H1 (cell line): ENCODE results near the gene CNGA4. TPM values are rescaled to one million over a fixed set of nuclear protein-coding genes. Genes with fewer than 3 reads are reported as not detected.
"Not testable (repeated sequence)": the region's sequence is repeated elsewhere in the genome, so short reads cannot be mapped to it uniquely, and the experiment has no call there.

Source experiments
- CTCF ChIA-PET: fragments of 300-600 bp; sonication (Branson Sonifier 250); formaldehyde crosslinking; loops from one replicate; lab custom pipeline; 2021; ENCODE audit not compliant: partially characterized antibody; lab: Charles Lee
- POLR2A ChIA-PET: fragments of 300-600 bp; sonication (Branson Sonifier 250); formaldehyde crosslinking; loops from one replicate; lab custom pipeline; 2021; ENCODE audit warnings: inconsistent platforms; ENCODE audit not compliant: partially characterized antibody; lab: Charles Lee
- DNase-seq, 2 experiments: peaks; one replicate each; pipeline versions ENCODE4 v3.0.0 to v3.0.0-alpha.2; 2010 to 2022; ENCODE audit warnings: low spot score in 2 of 2, low read depth in 1 of 2, mixed read lengths in 1 of 2
- FAIRE-seq: peaks from 2 replicates; lab custom pipeline; 2011; peaks lifted over from hg19 to GRCh38; lab: Jason Lieb, UNC
- H2AFZ ChIP-seq: 2 replicates; pipeline ENCODE4 v1.8.1; 2012; ENCODE audit warnings: low read length, inconsistent platforms
- H2AK5ac ChIP-seq: 2 replicates; pipeline ENCODE4 v1.6.1; 2013; ENCODE audit warnings: low read depth, low read length
- H2BK120ac ChIP-seq: replicated peaks from 2 replicates; pipeline ENCODE3; 2013; ENCODE audit warnings: low read depth, low read length, inconsistent platforms
- H2BK12ac ChIP-seq: 2 replicates; pipeline ENCODE4 v1.6.1; 2013; ENCODE audit warnings: low read depth, low read length
- H2BK15ac ChIP-seq: 2 replicates; pipeline ENCODE4 v1.6.1; 2013; ENCODE audit warnings: low read length
- H2BK20ac ChIP-seq: 2 replicates; pipeline ENCODE4 v1.6.1; 2013; ENCODE audit warnings: low read length
- H2BK5ac ChIP-seq: 2 replicates; pipeline ENCODE4 v1.6.1; 2013; ENCODE audit warnings: low read depth, low read length
- H3K14ac ChIP-seq: 2 replicates; pipeline ENCODE4 v1.6.1; 2013; ENCODE audit warnings: inconsistent platforms; ENCODE audit not compliant: insufficient read length
- H3K18ac ChIP-seq: 2 replicates; pipeline ENCODE4 v1.6.1; 2013; ENCODE audit warnings: low read length; ENCODE audit errors: extremely low read depth
- H3K23ac ChIP-seq: 2 replicates; pipeline ENCODE4 v1.6.1; 2013; ENCODE audit warnings: inconsistent platforms; ENCODE audit not compliant: insufficient read length
- H3K23me2 ChIP-seq: 2 replicates; pipeline ENCODE4 v1.6.1; 2013; ENCODE audit warnings: low read depth, low read length
- H3K27ac ChIP-seq: 2 replicates; pipeline ENCODE4 v1.6.1; 2011; ENCODE audit warnings: low read depth, low read length, inconsistent platforms
- H3K27me3 ChIP-seq, 4 experiments: replicated peaks in 1 of 4; 1 replicate in 1 of 4; 2 replicates in 3 of 4; pipeline versions ENCODE4 v1.6.1 to v1.8.1; 2011 to 2013; ENCODE audit warnings: low read length in 3 of 4, mild to moderate bottlenecking in 3 of 4, inconsistent platforms in 2 of 4, mixed read lengths in 2 of 4, moderate library complexity in 1 of 4; ENCODE audit not compliant: control insufficient read depth in 3 of 4, insufficient read depth in 3 of 4; ENCODE audit errors: extremely low read depth in 1 of 4
- H3K36me3 ChIP-seq, 4 experiments: 2 replicates each; pipeline versions ENCODE4 v1.6.1 to v1.8.1; 2011 to 2013; ENCODE audit warnings: mild to moderate bottlenecking in 4 of 4, low read length in 3 of 4, moderate library complexity in 2 of 4, control low read depth in 1 of 4, inconsistent platforms in 1 of 4; ENCODE audit not compliant: insufficient read depth in 4 of 4, control insufficient read depth in 2 of 4
- H3K4ac ChIP-seq: replicated peaks from 2 replicates; pipeline ENCODE3; 2013; ENCODE audit warnings: low read length, low read depth, mixed read lengths, inconsistent platforms; ENCODE audit not compliant: insufficient read length
- H3K4me1 ChIP-seq, 4 experiments: replicated peaks in 1 of 4; 1 replicate in 1 of 4; 2 replicates in 3 of 4; pipeline versions ENCODE4 v1.6.1 to v1.8.1; 2011 to 2013; ENCODE audit warnings: low read length in 3 of 4, inconsistent platforms in 2 of 4, mixed read lengths in 1 of 4; ENCODE audit not compliant: insufficient read depth in 4 of 4, control insufficient read depth in 3 of 4
- H3K4me2 ChIP-seq, 2 experiments: 2 replicates each; pipeline versions ENCODE4 v1.6.1 to v1.8.1; 2011 to 2013; ENCODE audit warnings: low read depth in 2 of 2, low read length in 2 of 2, control low read depth in 1 of 2, inconsistent platforms in 1 of 2, mild to moderate bottlenecking in 1 of 2; ENCODE audit not compliant: insufficient read depth in 1 of 2
- H3K4me3 ChIP-seq, 4 experiments: fragments of 200-600, 300-600 bp in 1 of 4; sonication (generic), shearing (Covaris generic), sonication (Bioruptor Twin) in 1 of 4; 2 replicates each; pipeline versions ENCODE4 v1.5.1 to v1.8.1; 2011 to 2016; ENCODE audit warnings: low read length in 4 of 4, low read depth in 3 of 4, control low read depth in 2 of 4, inconsistent platforms in 2 of 4, mild to moderate bottlenecking in 2 of 4, mixed read lengths in 1 of 4, moderate library complexity in 1 of 4; ENCODE audit not compliant: insufficient read depth in 2 of 4; ENCODE audit errors: extremely low read depth in 1 of 4
- H3K56ac ChIP-seq: replicated peaks from 2 replicates; pipeline ENCODE3; 2013; ENCODE audit warnings: low read depth, mild to moderate bottlenecking, mixed read lengths, low read length, inconsistent platforms; ENCODE audit not compliant: insufficient read length
- H3K79me1 ChIP-seq: 2 replicates; pipeline ENCODE4 v1.6.1; 2013; ENCODE audit warnings: low read depth, low read length, control low read depth
- H3K79me2 ChIP-seq, 2 experiments: 2 replicates each; pipeline versions ENCODE4 v1.6.1 to v1.8.1; 2012 to 2013; ENCODE audit warnings: low read length in 2 of 2, mild to moderate bottlenecking in 2 of 2, inconsistent platforms in 1 of 2; ENCODE audit not compliant: insufficient read depth in 2 of 2, control insufficient read depth in 1 of 2
- H3K9ac ChIP-seq, 4 experiments: replicated peaks in 1 of 4; 1 replicate in 1 of 4; 2 replicates in 3 of 4; pipeline versions ENCODE4 v1.6.1 to v1.8.1; 2011 to 2013; ENCODE audit warnings: low read depth in 3 of 4, low read length in 3 of 4, control low read depth in 2 of 4, mild to moderate bottlenecking in 2 of 4, moderate library complexity in 2 of 4, inconsistent platforms in 1 of 4; ENCODE audit errors: extremely low read depth in 1 of 4
- H3K9me3 ChIP-seq, 2 experiments: 2 replicates each; pipeline versions ENCODE4 v1.6.1 to v1.8.1; 2012 to 2013; ENCODE audit warnings: mild to moderate bottlenecking in 2 of 2, moderate library complexity in 2 of 2, control low read depth in 1 of 2, inconsistent platforms in 1 of 2, low read depth in 1 of 2, low read length in 1 of 2, mixed read lengths in 1 of 2; ENCODE audit not compliant: insufficient read depth in 2 of 2
- H4K20me1 ChIP-seq, 2 experiments: replicated peaks in 1 of 2; 2 replicates each; pipeline versions ENCODE3 to v1.8.1; 2011 to 2013; ENCODE audit warnings: inconsistent platforms in 2 of 2, low read length in 2 of 2, mild to moderate bottlenecking in 1 of 2; ENCODE audit not compliant: insufficient read depth in 2 of 2, control insufficient read depth in 1 of 2
- H4K5ac ChIP-seq: 2 replicates; pipeline ENCODE4 v1.6.1; 2013; ENCODE audit warnings: low read length, low read depth, mixed read lengths, inconsistent platforms; ENCODE audit not compliant: insufficient read length
- H4K8ac ChIP-seq: 2 replicates; pipeline ENCODE4 v1.8.0; 2013; ENCODE audit warnings: mild to moderate bottlenecking, moderate library complexity, low read length, inconsistent platforms; ENCODE audit not compliant: insufficient read depth; ENCODE audit errors: extremely low read depth
- H4K91ac ChIP-seq: replicated peaks from 2 replicates; pipeline ENCODE3; 2013; ENCODE audit warnings: low read length, mixed read lengths, inconsistent platforms; ENCODE audit not compliant: insufficient read length
- EGR1 ChIP-seq: IDR thresholded peaks from 2 replicates; pipeline ENCODE4 v1.6.1; 2011; ENCODE audit warnings: low read depth, low read length, borderline replicate concordance
- JUND ChIP-seq: IDR thresholded peaks from 2 replicates; pipeline ENCODE4 v1.6.1; 2011; ENCODE audit warnings: mild to moderate bottlenecking, improper control_type of control experiment, low read length
- KDM1A ChIP-seq: fragments of 200-600, 300-600 bp; sonication (generic); IDR thresholded peaks from 2 replicates; pipeline ENCODE4 v1.7.1; 2016; ENCODE audit warnings: mild to moderate bottlenecking, low read length, borderline replicate concordance
- KDM4A ChIP-seq: IDR thresholded peaks from one replicate; pipeline ENCODE4 v1.7.1; 2012; ENCODE audit warnings: low read depth, mild to moderate bottlenecking, moderate library complexity, low read length, inconsistent platforms; ENCODE audit not compliant: severe bottlenecking
- RFX5 ChIP-seq: IDR thresholded peaks from 2 replicates; pipeline ENCODE4 v1.6.1; 2011; ENCODE audit warnings: low read depth, low read length, improper control_type of control experiment, borderline replicate concordance
- TCF12 ChIP-seq: IDR thresholded peaks from 2 replicates; pipeline ENCODE4 v1.6.1; 2011; ENCODE audit warnings: low read depth, mild to moderate bottlenecking, low read length
- WGBS, 2 experiments: shearing (Covaris generic) in 1 of 2; methylation state at CpG; one replicate each; pipeline versions ENCODE4 v1.1.6 to v1.1.7; 2013 to 2015; ENCODE audit warnings: low lambda C conversion rate in 2 of 2, mixed read lengths in 2 of 2, inconsistent platforms in 1 of 2, low coverage in 1 of 2, missing lambda C conversion rate in 1 of 2; ENCODE audit not compliant: insufficient replicate concordance in 2 of 2, insufficient coverage in 1 of 2, insufficient read length in 1 of 2; ENCODE audit errors: extremely low coverage in 1 of 2, missing lambda C conversion rate in 1 of 2; 5-methylcytosine and 5-hydroxymethylcytosine counted together
- polyA plus RNA-seq, 7 experiments: library from polyadenylated mRNA; depleted of rRNA in 3 of 7; stranded (reverse) in 5 of 7; unstranded in 2 of 7; fragments of >200 nt in 5 of 7; fragments of 200-250 nt in 2 of 7; gene quantifications; 1 replicate in 5 of 7; 2 replicates in 1 of 7; 4 replicates in 1 of 7; pipeline versions ENCODE4 v1.2.1 to v1.2.3, GENCODE V29; 2011 to 2013; ENCODE audit warnings: missing spikeins in 2 of 7, mixed read lengths in 2 of 7
- total RNA-seq: library from RNA; stranded (reverse); fragmentation: NEBNext Ultra II Directional; extraction: Animal tissue kit (Norgen Biotek cat#: 25700); gene quantifications from 2 replicates; pipeline ENCODE4 v1.2.1, GENCODE V29; 2021

Gene CNGA4
- total and polyA plus RNA-seq, 2 of the 8 experiments (the other 6 are each of a cell fraction or from before 2014, with no cell fraction given) = 0.29 TPM; not detected in 1

DNA sequence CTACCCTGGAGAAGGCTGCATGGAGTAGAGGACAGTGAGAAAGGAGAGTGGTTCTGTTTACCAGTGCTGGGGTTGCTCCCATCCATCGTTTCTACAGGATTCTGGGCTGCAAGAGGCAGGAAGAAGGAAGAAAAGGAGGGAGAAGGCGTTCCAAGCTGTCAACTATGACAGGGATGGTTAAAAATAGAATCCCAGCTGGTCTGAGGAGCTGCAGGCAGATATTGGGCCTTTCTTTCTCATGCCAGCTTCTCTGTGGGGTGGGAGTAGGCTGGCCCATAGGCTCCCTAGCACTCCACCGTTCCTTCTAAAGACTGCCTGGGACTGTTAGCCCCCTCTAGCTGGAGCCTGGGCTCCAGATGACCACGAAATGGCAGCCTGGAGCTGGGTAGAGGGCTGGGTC is 34.3 kb downstream of the CNGA4 start (continued):
- TF ChIP-seq EGR1 (no peak), JUND (no peak), KDM4A (no peak), KDM1A (no peak), RFX5 (no peak), TCF12 (no peak)

DNA sequence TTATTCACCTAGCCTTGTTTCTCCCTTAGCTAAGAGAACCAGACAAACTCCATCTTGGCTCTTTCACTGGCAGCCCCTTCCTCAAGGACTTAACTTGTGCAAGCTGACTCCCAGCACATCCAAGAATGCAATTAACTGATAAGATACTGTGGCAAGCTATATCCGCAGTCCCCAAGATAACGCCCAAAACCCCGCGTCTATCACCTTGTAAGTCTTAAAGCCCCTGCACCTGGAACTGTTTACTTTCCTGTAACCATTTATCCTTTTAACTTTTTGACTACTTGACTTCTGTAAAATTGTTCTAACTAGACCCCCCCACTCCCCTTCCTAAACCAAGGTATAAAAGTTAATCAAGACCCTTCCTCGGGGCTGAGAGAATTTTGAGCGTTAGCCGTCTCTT is 41.9 kb downstream of the CNGA4 start:
- H3K4me3 ChIP-seq, H3K23me2 ChIP-seq, H4K91ac ChIP-seq, H3K9ac ChIP-seq, FAIRE-seq, H3K79me2 ChIP-seq, H2BK120ac ChIP-seq, H2BK15ac ChIP-seq, H2AFZ ChIP-seq, H3K18ac ChIP-seq, H3K9me3 ChIP-seq, H4K20me1 ChIP-seq, H3K4ac ChIP-seq, H3K27ac ChIP-seq, H2BK12ac ChIP-seq, H3K56ac ChIP-seq, H3K23ac ChIP-seq, POLR2A ChIA-PET, H2BK20ac ChIP-seq, H4K8ac ChIP-seq, H2BK5ac ChIP-seq, H4K5ac ChIP-seq, H3K14ac ChIP-seq, DNase-seq, H3K36me3 ChIP-seq, H3K79me1 ChIP-seq, H3K4me2 ChIP-seq, H2AK5ac ChIP-seq, H3K4me1 ChIP-seq: not testable (repeated sequence)
- CTCF ChIA-PET = interaction anchor here (0.6 to 10.9 kb wide), 14 partner anchors 8 to 164 kb away, joined by 3 to 127 read pairs (median 8); no protein-coding TSS in a partner anchor
- WGBS, 2 experiments = 87% methylated on average over 7 of the region's 7 CpGs; no CpG with 5 or more reads in 1 of the 2 experiments
- peaks cover 7 to 52% (median 38%) of the 10 kb centered on the region in 4 experiments for H3K27me3 ChIP-seq
